Spleen (tissue), 7 donors: Measurements from ENCODE around the gene PSMG3.

Source experiments
- CTCF ChIP-seq, 11 experiments: fragments of 200-600 bp in 7 of 11; fragments of 450-650 bp in 4 of 11; sonication (generic) in 4 of 11; IDR thresholded peaks in 8 of 11; conservative IDR thresholded peaks in 3 of 11; 1 replicate in 7 of 11; 2 replicates in 4 of 11; pipeline versions ENCODE4 v1.4.0 to v1.8.0; 2016 to 2021; ENCODE audit warnings: antibody characterized with exemption in 11 of 11, inconsistent platforms in 4 of 11, mild to moderate bottlenecking in 1 of 11
- POLR2A ChIP-seq, 3 donors: fragments of 450-650 bp; IDR thresholded peaks; one replicate each; pipeline ENCODE4 v1.5.1; 2017; ENCODE audit warnings: antibody characterized with exemption in 3 of 3, mild to moderate bottlenecking in 1 of 3
- POLR2AphosphoS5 ChIP-seq, 3 donors: sonication (generic); formaldehyde crosslinking; IDR thresholded peaks; one replicate each; pipeline ENCODE4 v1.5.1; 2017; ENCODE audit warnings: antibody characterized with exemption in 3 of 3
- donor health status: DM: no; HTN: no; CAD: no; lungs with moderate emphysema.
- donor health status: DM: no; HTN: no; CAD: no.
- donor health status: DM: no; HTN: no; CAD: no.

- no peak for TF ChIP-seq CTCF (IDR thresholded peaks at IDR 0.05 in 8 of 11, conservative IDR thresholded peaks at IDR 0.05 in 3 of 11)
- TF ChIP-seq POLR2A (IDR thresholded peaks at IDR 0.05) = no peak
- TF ChIP-seq POLR2AphosphoS5 (IDR thresholded peaks at IDR 0.05) = no peak
Observed at GRCh38 chr7:1552200-1552599, 17.6 kb downstream of the PSMG3 start.
